DOHH2 (cell line): ENCODE measurements around the gene FBXO24.

ENCODE experiments used
- H3F3A ChIP-seq: fragments of 200-600 bp; sonication (generic), shearing (Covaris generic); 2 replicates; pipeline ENCODE4 v1.6.0; 2016; ENCODE audit warnings: antibody characterized with exemption, mild to moderate bottlenecking; ENCODE audit not compliant: control insufficient read depth, insufficient read depth
- H3K27ac ChIP-seq: fragments of 200-600 bp; sonication (generic); 2 replicates; pipeline ENCODE4 v1.5.1; 2014; ENCODE audit warnings: low read depth, mild to moderate bottlenecking, low read length, moderate library complexity
- H3K27me3 ChIP-seq: fragments of 200-600 bp; sonication (generic); 2 replicates; pipeline ENCODE4 v1.6.1; 2014; ENCODE audit warnings: mild to moderate bottlenecking, low read length, mixed read lengths; ENCODE audit not compliant: control insufficient read depth
- H3K36me3 ChIP-seq: fragments of 200-600 bp; sonication (generic); 2 replicates; pipeline ENCODE4 v1.6.1; 2014; ENCODE audit warnings: mild to moderate bottlenecking, low read length, moderate library complexity, mixed read lengths; ENCODE audit not compliant: control insufficient read depth
- H3K4me1 ChIP-seq: fragments of 200-600 bp; sonication (generic); 2 replicates; pipeline ENCODE4 v1.6.1; 2014; ENCODE audit warnings: mild to moderate bottlenecking, low read length, mixed read lengths; ENCODE audit not compliant: control insufficient read depth
- H3K4me2 ChIP-seq: fragments of 200-600 bp; sonication (generic); 2 replicates; pipeline ENCODE4 v1.6.0; 2014; ENCODE audit warnings: mild to moderate bottlenecking, low read length, moderate library complexity
- H3K4me3 ChIP-seq: fragments of 200-600 bp; sonication (generic); 2 replicates; pipeline ENCODE4 v1.5.1; 2014; ENCODE audit warnings: mild to moderate bottlenecking, low read length, mixed read lengths
- H3K79me2 ChIP-seq: fragments of 200-600 bp; sonication (generic); 2 replicates; pipeline ENCODE4 v1.6.1; 2014; ENCODE audit warnings: mild to moderate bottlenecking, low read length, mixed read lengths; ENCODE audit not compliant: control insufficient read depth
- H3K9me2 ChIP-seq: fragments of 200-600 bp; sonication (generic); replicated peaks from 2 replicates; pipeline ENCODE4 v1.6.1; 2014; ENCODE audit warnings: mild to moderate bottlenecking, low read length, mixed read lengths; ENCODE audit not compliant: control insufficient read depth
- H3K9me3 ChIP-seq: fragments of 200-600 bp; sonication (generic); 2 replicates; pipeline ENCODE4 v1.6.1; 2014; ENCODE audit warnings: antibody characterized with exemption, low read length, mixed read lengths; ENCODE audit not compliant: control insufficient read depth, insufficient read depth
- H4K20me1 ChIP-seq: fragments of 200-600 bp; sonication (generic); 2 replicates; pipeline ENCODE4 v1.6.0; 2014; ENCODE audit warnings: low read depth, mild to moderate bottlenecking, antibody characterized with exemption, low read length, moderate library complexity; ENCODE audit not compliant: control insufficient read depth, insufficient read depth
- EZH2phosphoT487 ChIP-seq: fragments of 200-600 bp; sonication (generic); IDR thresholded peaks from 2 replicates; pipeline ENCODE4 v1.6.1; 2017; ENCODE audit warnings: borderline replicate concordance, mild to moderate bottlenecking, antibody characterized with exemption, low read length, moderate library complexity, mixed read lengths
- TF ChIP-seq, protein P1 (sequence below): fragments of 200-600 bp; sonication (generic); IDR thresholded peaks from one replicate; pipeline ENCODE4 v1.5.1; 2014; ENCODE audit warnings: antibody characterized with exemption, mild to moderate bottlenecking, low read depth, low read length; ENCODE audit not compliant: poor library complexity, severe bottlenecking

The FBXO24 gene

GRCh38 chr7:100627238-100627549 is 41.1 kb downstream of the FBXO24 start:
- H3K27ac ChIP-seq: no peak overlapping the region
- TF ChIP-seq EZH2phosphoT487: no peak
- TF ChIP-seq, protein P1, sequence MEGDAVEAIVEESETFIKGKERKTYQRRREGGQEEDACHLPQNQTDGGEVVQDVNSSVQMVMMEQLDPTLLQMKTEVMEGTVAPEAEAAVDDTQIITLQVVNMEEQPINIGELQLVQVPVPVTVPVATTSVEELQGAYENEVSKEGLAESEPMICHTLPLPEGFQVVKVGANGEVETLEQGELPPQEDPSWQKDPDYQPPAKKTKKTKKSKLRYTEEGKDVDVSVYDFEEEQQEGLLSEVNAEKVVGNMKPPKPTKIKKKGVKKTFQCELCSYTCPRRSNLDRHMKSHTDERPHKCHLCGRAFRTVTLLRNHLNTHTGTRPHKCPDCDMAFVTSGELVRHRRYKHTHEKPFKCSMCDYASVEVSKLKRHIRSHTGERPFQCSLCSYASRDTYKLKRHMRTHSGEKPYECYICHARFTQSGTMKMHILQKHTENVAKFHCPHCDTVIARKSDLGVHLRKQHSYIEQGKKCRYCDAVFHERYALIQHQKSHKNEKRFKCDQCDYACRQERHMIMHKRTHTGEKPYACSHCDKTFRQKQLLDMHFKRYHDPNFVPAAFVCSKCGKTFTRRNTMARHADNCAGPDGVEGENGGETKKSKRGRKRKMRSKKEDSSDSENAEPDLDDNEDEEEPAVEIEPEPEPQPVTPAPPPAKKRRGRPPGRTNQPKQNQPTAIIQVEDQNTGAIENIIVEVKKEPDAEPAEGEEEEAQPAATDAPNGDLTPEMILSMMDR: no peak
- peaks cover 18% of the 10 kb centered on the region for H3K4me1 ChIP-seq
- no peaks in the 10 kb centered on the region for H3K36me3 ChIP-seq
- no peaks in the 10 kb centered on the region for H4K20me1 ChIP-seq
- peak overlapping the region; percentile 74 for H3K4me3 ChIP-seq
- no peaks in the 10 kb centered on the region for H3K9me2 ChIP-seq
- no peaks in the 10 kb centered on the region for H3K9me3 ChIP-seq
- H3K27me3 ChIP-seq: peaks cover 7% of the 10 kb centered on the region
- H3K79me2 ChIP-seq: no peaks in the 10 kb centered on the region
- H3K4me2 ChIP-seq: peak overlapping the region; percentile 89
- peaks cover 8% of the 10 kb centered on the region; the same call in 1 of the 2 replicates for H3F3A ChIP-seq

GRCh38 chr7:100629117-100629716 is 43.1 kb downstream of the FBXO24 start:
- peaks cover 27% of the 10 kb centered on the region for H3K4me1 ChIP-seq
- TF ChIP-seq, protein P1: peak; percentile 74
- TF ChIP-seq EZH2phosphoT487: no peak
- H3K79me2 ChIP-seq: no peaks in the 10 kb centered on the region
- H3K4me2 ChIP-seq: no peak overlapping the region
- H3K27me3 ChIP-seq: peaks cover 10% of the 10 kb centered on the region
- no peaks in the 10 kb centered on the region for H4K20me1 ChIP-seq
- no peaks in the 10 kb centered on the region for H3K9me2 ChIP-seq
- no peaks in the 10 kb centered on the region for H3K9me3 ChIP-seq
- peaks cover 6% of the 10 kb centered on the region; the same call in 1 of the 2 replicates for H3F3A ChIP-seq
- H3K36me3 ChIP-seq: no peaks in the 10 kb centered on the region
- H3K27ac ChIP-seq: no peak overlapping the region
- no peak overlapping the region for H3K4me3 ChIP-seq

GRCh38 chr7:100630066-100630465 is 43.9 kb downstream of the FBXO24 start:
- no peak overlapping the region for H3K4me2 ChIP-seq
- no peaks in the 10 kb centered on the region for H3K9me2 ChIP-seq
- H4K20me1 ChIP-seq: no peaks in the 10 kb centered on the region
- H3K4me3 ChIP-seq: no peak overlapping the region
- TF ChIP-seq, protein P1: no peak
- no peak for TF ChIP-seq EZH2phosphoT487
- no peaks in the 10 kb centered on the region for H3K36me3 ChIP-seq
- H3F3A ChIP-seq: peaks cover 4% of the 10 kb centered on the region; the same call in 1 of the 2 replicates
- H3K79me2 ChIP-seq: no peaks in the 10 kb centered on the region
- H3K9me3 ChIP-seq: no peaks in the 10 kb centered on the region
- peaks cover 9% of the 10 kb centered on the region for H3K27me3 ChIP-seq
- H3K27ac ChIP-seq: no peak overlapping the region
- H3K4me1 ChIP-seq: peaks cover 27% of the 10 kb centered on the region
